ENCODE results near the gene AHSP.
"Not testable (repeated sequence)": the region's sequence is repeated elsewhere in the genome, so short reads cannot be mapped to it uniquely, and the experiment has no call there.

Gene AHSP

GRCh38 chr16:31496670-31497069 is 31.0 kb upstream of the AHSP start:
- POLR2A ChIA-PET, result interaction anchor here (1.1 kb wide), 1 partner anchor 12 kb away, joined by 3 read pairs; the partner anchor contains the start of gene RUSF1
- H3K4me3 ChIP-seq (ENCODE audit: low read depth, low read length), result no peak overlapping the region
- no peak for DNase-seq (ENCODE audit: low read depth, low spot score)
- no peak for TF ChIP-seq CTCF (IDR thresholded peaks at IDR 0.05; ENCODE audit: insufficient read depth, low read length, missing control alignments)
- CTCF ChIA-PET, result interaction anchor here (1.1 to 1.6 kb wide), 2 partner anchors 8 to 36 kb away, joined by 4 to 5 read pairs; no protein-coding TSS in a partner anchor

GRCh38 chr16:31498493-31498892 is 29.2 kb upstream of the AHSP start:
- no peak for DNase-seq (ENCODE audit: low read depth, low spot score)
- POLR2A ChIA-PET, result interaction anchor here (0.6 to 1.1 kb wide), 2 partner anchors 10 to 53 kb away, joined by 3 to 6 read pairs; partner anchors contain the start of gene RUSF1
- H3K4me3 ChIP-seq (ENCODE audit: low read depth, low read length), result no peak overlapping the region
- TF ChIP-seq CTCF (IDR thresholded peaks at IDR 0.05; ENCODE audit: insufficient read depth, low read length, missing control alignments), result no peak
- CTCF ChIA-PET, result interaction anchor here (1.1 to 1.5 kb wide), 3 partner anchors 12 to 198 kb away, joined by 3 to 5 read pairs (median 4); partner anchors contain the start of gene ARMC5

- no peak for TF ChIP-seq CTCF (IDR thresholded peaks at IDR 0.05; ENCODE audit: insufficient read depth, low read length, missing control alignments)
- no peak overlapping the region for H3K4me3 ChIP-seq (ENCODE audit: low read depth, low read length)
- no peak for DNase-seq (ENCODE audit: low read depth, low spot score)
- POLR2A ChIA-PET, result interaction anchor here (1.3 kb wide), 1 partner anchor 11 kb away, joined by 6 read pairs; no protein-coding TSS in a partner anchor
- CTCF ChIA-PET, result interaction anchor here (1.5 kb wide), 1 partner anchor 10 kb away, joined by 4 read pairs; no protein-coding TSS in a partner anchor
These were observed 27.8 kb upstream of the AHSP start for GRCh38 chr16:31499928-31500327.

GRCh38 chr16:31501226-31501965 is 26.3 kb upstream of the AHSP start:
- CTCF ChIA-PET, result interaction anchor here (0.9 to 2.2 kb wide), 4 partner anchors 28 to 50 kb away, joined by 3 to 7 read pairs (median 4); no protein-coding TSS in a partner anchor
- no peak for TF ChIP-seq CTCF (IDR thresholded peaks at IDR 0.05; ENCODE audit: insufficient read depth, low read length, missing control alignments)
- no peak overlapping the region for H3K4me3 ChIP-seq (ENCODE audit: low read depth, low read length)
- POLR2A ChIA-PET, result interaction anchor here (0.9 to 1.3 kb wide), 2 partner anchors 11 to 13 kb away, joined by 3 to 6 read pairs; no protein-coding TSS in a partner anchor
- no peak for DNase-seq (ENCODE audit: low read depth, low spot score)

- ChIA-PET CTCF (interaction anchor here (0.9 to 2.2 kb wide), 3 partner anchors 29 to 41 kb away, joined by 3 to 7 read pairs (median 5); no protein-coding TSS in a partner anchor), POLR2A (no interaction called here)
- H3K4me3 ChIP-seq (ENCODE audit: low read depth, low read length), result no peak overlapping the region
- DNase-seq (ENCODE audit: low read depth, low spot score), result no peak
- TF ChIP-seq CTCF (IDR thresholded peaks at IDR 0.05; ENCODE audit: insufficient read depth, low read length, missing control alignments), result no peak
These were observed 25.7 kb upstream of the AHSP start for GRCh38 chr16:31501966-31502348.

GRCh38 chr16:31502981-31503380 is 24.7 kb upstream of the AHSP start:
- CTCF ChIA-PET, result interaction anchor here (0.6 kb wide), 1 partner anchor 567 kb away, joined by 3 read pairs; no protein-coding TSS in a partner anchor
- peak; percentile 24 for DNase-seq (ENCODE audit: low read depth, low spot score)
- no peak for TF ChIP-seq CTCF (IDR thresholded peaks at IDR 0.05; ENCODE audit: insufficient read depth, low read length, missing control alignments)
- no peak overlapping the region for H3K4me3 ChIP-seq (ENCODE audit: low read depth, low read length)
- POLR2A ChIA-PET, result interaction anchor here (0.5 to 2.0 kb wide), 4 partner anchors 15 to 57 kb away, joined by 3 to 6 read pairs (median 3); partner anchors contain the start of gene TGFB1I1

- POLR2A ChIA-PET, result interaction anchor here (0.9 to 2.0 kb wide), 3 partner anchors 15 to 46 kb away, joined by 3 to 6 read pairs (median 3); partner anchors contain the start of gene TGFB1I1
- DNase-seq (ENCODE audit: low read depth, low spot score); H3K4me3 ChIP-seq (ENCODE audit: low read depth, low read length): not testable (repeated sequence)
- CTCF ChIA-PET, result interaction anchor here (0.6 kb wide), 1 partner anchor 567 kb away, joined by 3 read pairs; no protein-coding TSS in a partner anchor
These were observed 24.1 kb upstream of the AHSP start for GRCh38 chr16:31503555-31503954.
